HG03103 (cell line): ENCODE measurements around the gene FSCN2.

ENCODE experiments used
- ATAC-seq: cut with Tn5 transposase; IDR thresholded peaks from one replicate; pipeline ENCODE4 v1.9.1; 2021; ENCODE audit warnings: low read depth; ENCODE audit not compliant: unreplicated experiment

Gene FSCN2

DNA sequence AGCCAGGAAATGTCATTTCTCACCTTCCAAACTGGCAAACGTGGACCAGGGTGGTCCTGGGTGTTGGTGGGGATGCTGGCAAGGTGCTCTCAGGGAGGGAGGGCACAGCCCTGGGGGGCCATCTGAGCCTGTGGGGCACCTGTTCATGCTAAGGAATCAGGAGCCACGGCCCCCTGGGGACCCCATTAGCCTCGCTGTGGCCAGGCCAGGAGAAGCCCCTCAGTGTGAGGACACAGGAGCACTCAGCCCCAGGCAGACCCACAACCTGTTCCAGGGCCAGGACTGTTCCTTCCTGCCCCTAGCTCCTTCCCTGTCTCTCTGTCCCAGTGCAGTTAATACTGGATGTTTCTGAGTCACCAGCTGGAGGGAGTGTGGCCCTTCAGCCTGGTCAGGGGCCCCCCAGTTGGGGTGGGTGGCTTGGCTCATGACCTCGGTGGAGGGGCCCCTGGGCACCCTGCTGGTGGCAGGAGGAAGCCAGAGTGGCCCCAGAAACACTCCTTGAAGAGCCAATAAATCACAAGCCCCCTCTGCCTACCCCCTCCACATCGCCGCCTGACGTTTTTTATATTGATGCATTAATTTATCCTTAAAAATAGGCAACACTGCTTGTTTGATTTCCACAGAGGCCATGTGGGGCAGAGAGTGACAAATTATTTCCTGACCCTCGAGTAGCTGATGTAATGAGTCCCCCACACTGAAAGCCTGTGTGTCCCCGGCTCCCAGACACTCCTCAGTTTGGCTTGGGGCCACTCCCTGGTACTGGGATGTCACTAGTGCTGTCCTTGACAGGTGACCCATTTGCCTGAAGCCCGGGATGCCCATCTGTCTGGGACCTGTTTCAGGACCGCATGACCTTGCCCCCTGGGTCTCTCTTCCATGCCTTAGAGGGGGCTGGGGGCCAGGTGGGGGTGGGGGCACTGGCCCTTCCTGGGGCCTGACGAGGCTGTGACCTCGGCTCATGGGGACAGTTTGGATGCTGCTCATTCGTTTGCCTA lies 37.9 kb upstream of the FSCN2 start:
- ATAC-seq, result no peak

DNA sequence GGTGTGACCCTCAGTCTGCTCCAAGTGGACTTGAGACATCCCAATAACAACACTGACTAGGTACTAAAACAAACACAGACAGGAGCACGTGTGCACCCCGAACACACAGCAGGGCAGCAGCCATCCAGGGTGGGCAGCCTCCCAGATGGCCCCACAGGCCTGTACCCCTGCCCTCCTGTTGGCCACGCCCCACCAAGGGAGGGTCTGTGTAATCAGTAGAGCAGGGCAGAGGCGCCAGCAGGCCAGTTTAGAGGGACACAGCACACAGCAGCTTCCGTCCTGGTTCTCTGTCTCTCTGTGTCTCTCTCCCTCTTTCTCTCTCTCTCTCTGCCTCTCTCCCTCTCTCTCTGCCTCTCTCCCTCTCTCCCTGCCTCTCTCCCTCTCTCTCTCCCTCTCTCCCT lies 37.0 kb upstream of the FSCN2 start:
- no peak for ATAC-seq

DNA sequence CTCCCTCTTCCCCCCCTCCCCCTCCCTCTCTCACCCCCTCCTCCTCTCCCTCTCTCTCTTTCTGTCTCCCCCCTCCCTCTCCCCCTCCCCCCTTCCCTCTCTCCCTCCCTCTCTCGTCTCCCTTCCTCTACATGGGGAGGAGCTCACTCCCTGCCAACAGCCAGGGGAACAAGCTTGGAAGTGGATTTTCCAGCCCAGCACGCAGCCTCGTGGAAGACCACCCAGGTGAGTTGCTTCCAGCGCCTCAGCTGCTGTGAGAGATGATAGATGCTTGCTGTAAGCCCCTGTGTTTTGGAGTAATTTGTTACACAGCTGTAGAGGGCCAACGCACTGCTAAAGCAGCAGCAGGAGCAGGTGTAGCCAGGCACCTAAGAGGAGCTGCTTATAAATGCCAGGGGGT lies 36.4 kb upstream of the FSCN2 start:
- no peak for ATAC-seq

DNA sequence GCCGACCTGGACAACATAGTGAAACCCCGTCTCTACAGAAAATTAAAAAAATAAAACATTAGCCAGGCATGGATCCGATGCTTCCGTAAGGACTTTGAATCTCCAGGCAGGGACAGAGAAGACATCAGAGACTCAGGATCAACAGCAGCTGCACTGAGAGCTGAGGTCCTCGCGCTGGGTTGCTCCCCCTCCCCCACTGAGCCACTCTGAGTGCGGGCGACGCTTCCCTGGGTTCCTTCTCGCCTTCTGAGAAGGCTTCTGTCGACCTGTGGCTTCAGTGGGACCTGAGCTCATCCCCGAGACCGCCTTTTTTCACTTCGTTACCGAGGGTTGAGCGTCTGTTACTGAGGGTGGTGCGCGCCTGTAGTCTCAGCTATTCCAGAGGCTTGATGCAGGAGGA lies 36.0 kb upstream of the FSCN2 start:
- ATAC-seq, result no peak

DNA sequence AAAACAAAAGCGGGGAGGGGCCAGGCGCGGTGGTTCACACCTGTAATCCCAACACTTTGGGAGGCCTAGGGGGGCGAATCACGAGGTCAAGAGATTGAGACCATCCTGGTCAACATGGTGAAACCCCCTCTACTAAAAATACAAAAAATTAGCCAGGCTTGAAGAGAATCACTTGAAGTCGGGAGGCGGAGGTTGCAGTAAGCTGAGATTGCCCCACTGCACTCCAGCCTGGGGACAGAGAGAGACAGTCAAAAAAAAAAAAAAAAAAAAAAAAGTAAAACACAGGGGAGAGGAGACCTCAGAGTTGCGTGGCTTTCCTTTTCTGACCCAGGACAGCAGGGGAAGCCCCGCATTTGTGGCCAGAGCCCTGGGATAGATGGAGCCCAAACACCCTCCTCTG lies 35.5 kb upstream of the FSCN2 start:
- no peak for ATAC-seq

DNA sequence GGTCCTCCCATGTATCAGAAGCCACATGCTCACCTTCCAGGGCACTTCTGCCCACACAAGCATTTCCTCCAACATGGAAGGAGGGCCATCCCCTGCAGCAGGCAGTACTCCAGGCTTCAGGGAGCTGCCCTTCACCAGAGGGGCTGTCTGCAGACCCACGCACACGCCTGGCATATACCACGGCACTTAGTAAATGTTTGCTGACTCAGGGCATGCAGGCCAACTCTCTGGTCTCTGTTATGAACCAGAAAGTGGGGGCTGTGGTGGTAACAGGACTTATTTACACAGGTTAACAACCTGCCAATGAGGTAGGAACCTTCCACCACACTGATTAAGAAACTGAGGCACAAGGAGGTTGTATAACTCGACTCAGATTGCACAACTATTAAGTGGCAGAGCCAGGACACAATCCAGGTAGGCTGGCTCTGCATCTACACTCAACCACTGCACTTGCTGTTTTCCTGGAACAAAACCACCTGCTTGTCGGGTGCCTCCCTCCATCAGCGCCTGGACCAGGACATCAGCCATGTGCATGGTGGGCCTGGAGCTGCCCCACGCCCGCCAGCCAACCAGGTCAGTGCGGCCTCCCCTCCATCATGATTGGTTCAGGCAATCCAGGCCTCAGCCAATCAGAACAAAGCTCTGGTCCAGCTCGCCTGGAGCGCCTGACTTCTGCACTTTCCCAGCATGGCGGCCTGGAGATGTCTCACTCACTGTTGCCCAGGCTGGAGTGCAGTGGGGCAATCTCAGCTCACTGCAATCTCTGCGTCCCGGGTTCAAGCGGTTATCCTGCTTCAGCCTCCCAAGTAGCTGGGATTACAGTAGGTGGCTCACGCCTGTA lies 34.8 kb upstream of the FSCN2 start:
- no peak for ATAC-seq

DNA sequence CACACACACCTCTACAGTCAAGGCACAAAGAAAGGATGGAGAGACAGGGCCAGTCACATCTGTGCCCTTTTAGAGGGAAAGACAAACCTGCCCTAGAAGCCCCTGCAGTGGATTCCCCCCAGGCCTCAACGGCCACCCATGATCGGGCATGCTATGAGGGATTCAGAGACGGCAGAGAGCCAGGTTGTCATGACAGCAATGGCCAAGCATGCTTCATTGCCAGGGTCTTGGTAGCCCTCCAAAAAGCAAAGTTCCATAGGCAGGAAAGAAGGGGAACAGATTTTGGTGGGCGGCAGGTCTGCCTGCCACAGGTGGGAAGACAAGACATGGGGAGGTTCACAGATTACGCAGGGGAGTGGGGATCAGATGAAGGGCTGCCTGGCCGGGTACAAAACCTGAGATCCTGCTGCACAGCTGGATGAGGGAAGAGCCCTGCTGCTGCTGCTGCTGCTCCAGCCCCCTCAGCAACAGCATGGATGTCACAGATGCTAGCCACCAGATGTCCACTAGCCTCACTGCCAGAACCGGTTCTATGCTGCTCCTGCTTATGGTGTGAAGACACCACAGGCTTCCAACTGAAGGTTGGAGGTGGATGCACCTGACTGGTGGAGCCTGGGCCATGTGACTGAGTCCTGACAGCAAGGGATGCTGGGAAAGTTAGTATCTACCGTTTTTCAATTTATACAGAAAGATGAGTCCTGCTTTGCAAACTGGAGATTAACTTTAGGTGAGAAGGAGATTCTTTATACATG lies 33.4 kb upstream of the FSCN2 start:
- ATAC-seq, result no peak

DNA sequence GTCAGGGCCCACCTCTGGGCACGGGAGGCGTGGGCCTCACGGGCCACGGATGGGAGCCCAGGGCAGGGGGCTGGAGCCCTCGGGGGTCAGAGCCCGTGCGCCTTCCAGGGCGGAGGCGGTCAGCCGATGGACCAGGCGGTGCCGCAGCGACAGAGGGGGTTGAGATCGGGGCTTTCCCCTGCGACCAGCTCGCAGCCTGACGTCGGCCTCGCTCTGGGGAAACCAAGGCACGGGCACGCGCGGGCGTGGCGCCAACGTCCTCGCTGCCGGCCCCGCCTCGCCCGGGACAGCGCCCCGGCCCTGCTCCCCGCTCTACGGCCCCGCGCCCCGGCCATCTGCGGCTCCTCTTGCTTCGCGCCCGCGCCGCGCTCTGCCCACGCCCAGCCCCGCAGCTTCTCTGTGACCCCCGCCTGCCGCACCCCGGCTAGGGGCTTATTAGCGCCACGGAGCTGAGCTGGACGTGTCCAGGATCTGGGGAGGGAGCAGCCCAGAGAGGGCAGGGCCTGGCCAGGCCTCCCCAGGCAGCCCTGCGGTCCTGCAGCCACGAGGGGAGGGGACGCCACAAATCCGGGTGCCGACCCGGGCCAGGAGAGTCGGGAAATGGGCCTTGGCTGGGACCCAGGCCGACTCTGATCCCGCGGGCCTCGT lies 29.1 kb upstream of the FSCN2 start:
- ATAC-seq, result no peak

DNA sequence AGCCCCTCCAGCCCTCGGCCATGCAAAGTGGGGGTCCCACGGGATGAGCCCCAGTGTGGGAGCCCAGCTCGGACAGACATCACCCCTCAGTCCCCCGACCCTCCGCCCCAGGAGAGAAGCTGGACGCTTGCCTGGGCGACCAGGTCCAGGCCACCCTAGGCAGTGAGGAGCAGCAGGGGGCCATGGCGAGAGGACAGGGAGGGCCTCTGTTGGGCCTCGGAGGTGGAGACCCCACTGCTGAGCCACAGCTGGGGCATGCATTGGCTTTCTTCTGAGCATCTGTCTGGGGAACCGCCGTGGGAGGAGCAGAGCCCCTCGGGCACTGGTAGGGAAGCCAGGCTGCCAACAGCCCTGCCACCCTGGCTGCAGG lies 28.6 kb upstream of the FSCN2 start:
- no peak for ATAC-seq

DNA sequence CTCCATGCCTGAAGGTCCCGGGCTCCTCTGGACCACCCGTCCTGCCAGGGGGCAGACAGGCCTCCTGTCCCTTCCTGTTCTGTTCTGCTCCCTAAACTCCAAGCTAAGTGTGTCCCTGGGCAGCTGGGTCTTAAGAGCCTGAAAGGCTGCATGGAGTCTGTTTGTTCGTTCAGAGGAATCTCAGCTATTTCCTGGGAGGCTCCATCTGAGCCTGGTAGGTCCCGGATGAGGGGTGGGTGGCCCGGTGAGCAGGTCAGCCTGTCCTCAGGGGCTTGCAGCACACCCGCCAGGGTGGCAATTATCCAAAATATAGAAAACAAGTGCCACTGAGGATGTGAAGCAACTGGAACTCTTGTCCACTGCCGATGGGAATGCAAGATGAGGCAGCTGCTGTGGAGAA lies 28.1 kb upstream of the FSCN2 start:
- ATAC-seq, result no peak

DNA sequence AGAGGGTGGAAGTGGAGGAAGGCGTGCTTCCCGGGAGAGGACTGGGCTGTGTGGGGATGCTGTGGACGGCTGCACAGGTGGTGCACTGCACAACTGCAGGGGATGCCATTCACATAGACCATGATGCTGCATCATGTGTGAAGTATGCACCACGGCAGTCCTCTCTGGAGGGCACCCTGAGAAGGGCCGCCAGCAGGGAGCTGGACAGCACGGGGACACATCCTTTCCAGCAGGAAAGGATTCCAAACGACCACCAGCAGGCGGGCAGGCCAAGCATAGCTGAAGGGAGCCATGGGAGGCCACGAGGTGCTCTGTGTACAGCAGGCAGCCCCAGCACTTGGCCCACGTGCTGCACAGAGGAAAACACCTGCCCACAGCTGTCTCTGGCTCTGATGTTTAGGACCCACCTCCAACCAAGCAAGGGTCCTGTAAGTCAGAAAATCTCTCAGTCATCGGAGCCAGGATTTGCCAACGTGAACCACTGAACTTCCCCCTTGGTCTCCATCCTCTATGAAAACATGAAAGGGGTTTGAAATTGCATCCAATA lies 25.6 kb upstream of the FSCN2 start:
- ATAC-seq, result no peak

DNA sequence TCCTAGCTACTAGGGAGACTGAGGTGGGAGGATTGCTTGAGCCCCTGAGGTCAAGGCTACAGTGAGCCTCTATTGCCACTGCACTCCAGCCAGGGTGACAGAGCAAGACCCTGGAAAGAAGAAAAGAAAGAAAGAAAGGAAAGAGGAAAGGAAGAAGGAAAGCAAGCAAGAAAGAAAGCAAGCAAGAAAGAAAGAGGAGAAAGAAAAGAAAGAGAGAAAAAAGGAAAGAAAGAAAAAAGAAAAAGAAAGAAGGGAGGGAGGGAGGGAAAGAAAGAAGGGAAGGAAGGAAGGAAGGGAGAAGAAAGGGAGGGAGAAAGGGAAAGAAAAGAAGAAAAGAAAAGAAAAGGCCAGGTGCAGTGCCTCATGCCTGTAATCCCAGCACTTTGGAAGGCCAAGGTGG lies 24.6 kb upstream of the FSCN2 start:
- no peak for ATAC-seq

DNA sequence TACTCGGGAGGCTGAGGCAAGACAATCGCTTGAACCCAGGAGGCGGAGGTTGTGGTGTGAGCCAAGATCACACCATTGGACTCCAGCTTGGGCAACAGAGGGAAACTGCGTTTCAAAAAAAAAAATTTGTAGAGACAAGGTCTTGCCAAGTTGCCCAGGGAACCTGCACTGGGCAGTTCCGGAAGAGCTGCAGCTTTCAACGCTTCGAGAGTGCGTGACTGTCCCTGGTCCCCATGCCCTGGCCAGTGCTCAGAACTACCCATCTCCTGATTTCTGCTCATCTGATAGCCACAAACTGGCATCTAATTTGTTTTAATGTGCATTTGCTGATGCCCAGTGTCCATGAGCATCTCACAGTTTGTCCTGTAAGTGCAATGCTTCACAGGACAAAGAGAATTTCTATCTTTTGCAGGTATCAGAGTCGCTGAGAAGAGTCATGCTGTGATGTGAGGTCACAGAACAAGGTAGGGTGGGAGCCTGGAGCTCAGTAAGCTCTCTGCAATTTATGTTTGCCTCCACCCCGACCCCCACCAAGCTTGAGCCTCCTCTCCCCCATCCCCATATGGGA lies 19.5 kb upstream of the FSCN2 start:
- ATAC-seq, result no peak

DNA sequence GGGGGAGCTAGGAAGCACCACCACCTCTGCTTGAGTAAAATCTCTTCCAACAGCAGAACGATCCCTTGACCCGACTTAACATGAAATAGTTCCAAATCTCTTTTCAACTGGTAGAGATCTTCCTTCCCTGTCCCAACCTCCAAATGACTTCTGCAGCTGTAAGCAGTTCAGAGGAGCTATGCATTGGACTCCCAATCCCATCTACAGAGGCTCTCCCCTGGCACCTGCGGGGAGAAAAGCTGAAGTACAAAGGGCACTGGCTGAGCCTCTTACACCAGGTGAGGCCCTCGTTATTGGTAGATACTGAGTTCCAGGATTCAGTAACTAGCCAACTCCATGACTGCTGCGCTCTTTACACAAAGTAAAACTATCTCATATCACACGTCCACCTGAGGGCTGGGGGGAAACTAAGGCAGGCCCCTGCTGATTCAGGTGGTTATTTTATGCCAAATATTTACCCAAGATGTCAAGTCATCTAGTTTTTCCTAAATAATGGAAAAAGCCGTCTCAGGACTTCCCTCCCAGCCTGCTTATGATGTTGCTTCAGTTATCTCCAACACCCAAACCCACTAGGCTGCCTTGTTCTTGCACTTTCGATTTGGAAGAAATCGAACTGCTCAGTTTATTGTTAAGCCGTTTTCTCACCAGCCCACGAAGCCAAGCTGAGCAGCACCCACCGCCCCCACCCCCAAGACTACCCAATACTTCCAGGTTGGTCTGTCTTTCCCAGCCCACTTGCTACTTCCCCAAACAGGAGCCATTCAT lies 18.8 kb upstream of the FSCN2 start:
- ATAC-seq, result no peak

DNA sequence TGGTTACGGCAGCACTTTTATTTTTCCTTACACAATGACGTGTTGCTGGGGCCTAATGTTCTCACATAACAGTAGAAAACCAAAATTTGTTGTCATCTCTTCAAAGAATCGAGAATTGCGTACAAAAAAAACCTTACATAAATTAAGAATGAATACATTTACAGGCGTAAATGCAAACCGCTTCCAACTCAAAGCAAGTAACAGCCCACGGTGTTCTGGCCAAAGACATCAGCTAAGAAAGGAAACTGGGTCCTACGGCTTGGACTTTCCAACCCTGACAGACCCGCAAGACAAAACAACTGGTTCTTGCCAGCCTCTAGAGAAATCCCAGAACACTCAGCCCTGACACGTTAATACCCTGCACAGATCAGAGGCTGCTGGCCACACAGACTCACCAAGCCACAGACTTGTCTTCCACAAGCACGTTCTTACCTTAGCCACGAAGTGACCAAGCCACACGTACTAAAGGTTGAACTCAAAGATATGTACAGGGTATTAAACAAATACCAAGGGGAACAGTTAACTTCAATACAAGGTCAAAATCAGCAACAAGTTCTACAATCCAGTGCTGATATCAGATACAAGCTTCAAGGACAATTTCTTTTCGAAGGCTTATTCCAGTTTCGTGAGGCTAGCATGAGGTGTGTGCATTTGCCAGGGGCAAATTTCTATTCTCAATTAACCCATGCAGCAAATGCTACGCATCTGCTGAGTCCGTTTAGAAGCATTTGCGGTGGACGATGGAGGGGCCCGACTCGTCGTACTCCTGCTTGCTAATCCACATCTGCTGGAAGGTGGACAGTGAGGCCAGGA lies 18.0 kb upstream of the FSCN2 start:
- no peak for ATAC-seq

DNA sequence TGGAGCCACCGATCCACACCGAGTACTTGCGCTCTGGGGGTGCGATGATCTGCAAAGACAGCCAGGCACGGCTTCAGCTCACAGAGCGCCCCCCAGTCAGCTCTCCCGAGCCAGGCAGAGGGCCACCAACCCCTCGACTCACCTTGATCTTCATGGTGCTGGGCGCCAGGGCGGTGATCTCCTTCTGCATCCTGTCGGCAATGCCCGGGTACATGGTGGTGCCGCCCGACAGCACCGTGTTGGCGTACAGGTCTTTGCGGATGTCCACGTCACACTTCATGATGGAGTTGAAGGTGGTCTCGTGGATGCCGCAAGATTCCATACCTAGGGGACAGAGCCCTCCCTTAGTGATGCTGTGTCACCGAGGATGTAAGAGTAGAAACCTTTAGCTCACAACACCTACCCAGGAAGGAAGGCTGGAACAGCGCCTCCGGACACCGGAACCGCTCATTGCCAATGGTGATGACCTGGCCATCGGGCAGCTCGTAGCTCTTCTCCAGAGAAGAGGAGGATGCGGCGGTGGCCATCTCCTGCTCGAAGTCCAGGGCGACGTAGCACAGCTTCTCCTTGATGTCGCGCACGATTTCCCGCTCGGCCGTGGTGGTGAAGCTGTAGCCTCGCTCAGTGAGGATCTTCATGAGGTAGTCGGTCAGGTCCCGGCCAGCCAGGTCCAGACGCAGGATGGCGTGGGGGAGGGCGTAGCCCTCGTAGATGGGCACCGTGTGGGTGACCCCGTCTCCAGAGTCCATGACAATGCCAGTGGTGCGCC lies 17.2 kb upstream of the FSCN2 start:
- no peak for ATAC-seq

DNA sequence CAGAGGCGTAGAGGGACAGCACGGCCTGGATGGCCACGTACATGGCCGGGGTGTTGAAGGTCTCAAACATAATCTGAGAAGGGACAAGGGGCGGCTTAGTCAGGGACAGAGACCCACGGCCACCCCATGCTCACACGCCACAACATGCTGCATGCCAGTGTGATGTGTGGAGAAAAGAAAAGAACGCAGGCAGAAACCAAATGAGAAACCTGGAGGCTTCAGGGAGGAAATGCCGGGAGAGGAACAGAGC lies 16.7 kb upstream of the FSCN2 start:
- no peak for ATAC-seq
